GM10847 (cell line): ENCODE results near the gene ZNF562.

ENCODE experiments used
- POLR2A ChIP-seq: IDR thresholded peaks from 2 replicates; pipeline ENCODE4 v1.6.1; 2011; ENCODE audit not compliant: insufficient read length; ENCODE audit errors: extremely low read depth

ZNF562 gene

DNA sequence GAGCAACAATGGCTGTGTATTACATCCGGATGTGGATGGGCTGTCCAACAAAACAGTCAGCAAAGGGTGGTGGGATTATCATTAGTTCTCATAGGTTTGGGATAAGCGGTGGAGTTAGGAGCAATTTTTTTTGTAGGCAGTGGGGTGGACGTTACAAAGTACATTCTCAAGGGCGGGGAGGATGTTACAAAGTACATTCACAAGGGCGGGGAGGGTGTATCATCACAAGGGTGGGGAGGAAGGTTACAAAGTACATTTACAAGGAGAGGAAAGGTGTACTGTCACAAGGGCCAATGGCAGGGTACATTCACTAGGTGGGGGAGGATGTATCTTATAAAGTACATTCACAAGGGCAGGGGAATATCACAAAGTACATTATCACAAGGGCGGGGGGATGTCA lies 33.1 kb downstream of the ZNF562 start:
- no peak for TF ChIP-seq POLR2A

DNA sequence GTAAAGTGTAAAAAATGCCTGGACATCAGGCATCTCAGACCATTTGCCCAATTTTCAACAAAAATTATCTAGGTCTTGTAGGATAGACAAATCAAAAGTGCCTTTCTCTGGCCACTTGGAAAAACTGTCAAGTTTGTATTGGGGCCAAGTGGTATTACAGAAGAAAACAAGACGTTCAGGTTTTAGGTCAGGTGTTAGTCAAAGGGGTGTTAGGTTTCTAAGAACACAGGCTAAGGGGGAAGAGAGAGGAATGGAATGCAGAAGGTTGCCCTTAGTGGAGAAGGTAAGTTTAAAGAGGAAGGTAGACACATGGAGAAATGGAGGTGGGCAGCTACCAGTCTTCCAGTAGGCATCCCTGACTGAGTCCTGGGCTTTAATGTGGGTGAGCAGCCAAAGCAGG lies 33.9 kb downstream of the ZNF562 start:
- TF ChIP-seq POLR2A = no peak

DNA sequence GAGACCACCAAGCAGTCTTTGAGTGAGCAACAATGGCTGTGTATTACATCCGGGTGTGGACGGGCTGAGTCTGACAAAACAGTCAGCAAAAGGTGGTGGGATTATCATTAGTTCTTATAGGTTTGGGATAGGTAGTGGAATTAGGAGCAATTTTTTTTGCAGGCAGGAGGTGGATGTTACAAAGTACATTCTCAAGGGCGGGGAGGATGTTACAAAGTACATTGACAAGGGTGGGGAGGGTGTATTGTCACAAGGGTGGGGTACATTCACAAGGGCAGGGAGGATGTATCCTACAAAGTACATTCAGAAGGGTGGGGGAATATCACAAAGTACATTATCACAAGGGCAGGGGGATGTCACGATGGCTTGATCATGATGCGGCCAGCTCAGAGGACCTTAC lies 38.9 kb downstream of the ZNF562 start:
- no peak for TF ChIP-seq POLR2A

DNA sequence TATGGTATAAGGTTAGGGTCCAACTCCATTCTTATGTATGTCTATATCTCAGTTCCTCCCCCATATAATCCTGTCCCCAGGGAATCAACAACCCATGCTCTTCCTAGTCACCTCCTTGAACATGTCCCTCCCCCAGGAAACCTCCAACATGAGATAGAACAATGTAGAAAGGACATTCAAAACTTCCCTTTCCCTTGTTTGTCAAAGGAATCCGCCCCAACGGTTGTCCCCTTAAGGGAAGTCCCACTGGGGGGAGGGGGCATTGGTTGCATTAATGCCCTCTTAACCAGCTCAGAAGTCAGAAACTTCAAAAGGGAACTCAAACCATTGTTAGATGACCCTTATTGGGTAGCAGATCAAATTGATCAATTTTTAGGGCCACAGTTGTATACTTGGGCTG lies 47.0 kb downstream of the ZNF562 start:
- TF ChIP-seq POLR2A = no peak

DNA sequence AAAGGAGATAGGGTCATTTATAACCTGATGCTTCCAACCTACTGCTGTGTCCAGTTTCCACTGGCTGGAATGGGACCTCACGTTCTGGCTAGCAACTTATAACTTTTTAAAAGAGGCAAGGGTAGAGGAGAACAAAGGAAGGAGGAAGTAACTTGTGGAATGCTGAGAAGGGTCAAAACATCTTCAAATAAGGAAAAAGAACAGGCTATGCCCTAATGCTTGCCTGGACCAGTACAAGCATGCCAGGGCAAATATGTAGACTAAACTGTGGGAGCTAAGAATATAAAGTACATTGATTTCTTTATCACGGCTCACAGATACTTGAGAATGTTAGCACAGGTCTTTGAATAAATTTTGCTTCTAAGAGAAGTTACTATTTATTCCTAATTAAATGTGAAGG lies 52.4 kb downstream of the ZNF562 start:
- no peak for TF ChIP-seq POLR2A

- TF ChIP-seq POLR2A = peak; percentile 70
Measured at GRCh38 chr19:9621156-9622037, 53.5 kb downstream of the ZNF562 start, which contains the start of gene ZNF561. TSS of gene ZNF561 (minus strand) at chr19:9621232. CDS start at chr19:9619456, 1,776 bp downstream.

DNA sequence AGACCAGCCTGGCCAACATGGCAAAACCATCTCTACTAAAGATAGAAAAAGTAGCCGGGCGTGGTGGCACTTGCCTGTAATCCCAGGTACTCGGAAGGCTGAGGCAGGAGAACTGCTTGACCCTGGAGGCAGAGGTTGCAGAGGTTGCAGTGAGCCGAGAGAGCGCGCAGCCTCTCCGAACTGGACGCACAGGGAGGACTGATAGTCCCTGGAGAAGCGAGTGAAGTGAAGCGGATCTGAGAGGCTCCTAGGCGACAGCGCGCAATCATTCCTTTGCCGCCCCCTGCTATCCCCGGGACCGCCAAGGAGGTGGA lies 54.1 kb downstream of the ZNF562 start:
- no peak for TF ChIP-seq POLR2A

- TF ChIP-seq POLR2A = no peak
Measured at GRCh38 chr19:9615844-9616243, 59.1 kb downstream of the ZNF562 start.

- no peak for TF ChIP-seq POLR2A
Measured at GRCh38 chr19:9610484-9611113, 64.3 kb downstream of the ZNF562 start.

- TF ChIP-seq POLR2A = no peak
Measured at GRCh38 chr19:9608912-9609311, 66.0 kb downstream of the ZNF562 start.

DNA sequence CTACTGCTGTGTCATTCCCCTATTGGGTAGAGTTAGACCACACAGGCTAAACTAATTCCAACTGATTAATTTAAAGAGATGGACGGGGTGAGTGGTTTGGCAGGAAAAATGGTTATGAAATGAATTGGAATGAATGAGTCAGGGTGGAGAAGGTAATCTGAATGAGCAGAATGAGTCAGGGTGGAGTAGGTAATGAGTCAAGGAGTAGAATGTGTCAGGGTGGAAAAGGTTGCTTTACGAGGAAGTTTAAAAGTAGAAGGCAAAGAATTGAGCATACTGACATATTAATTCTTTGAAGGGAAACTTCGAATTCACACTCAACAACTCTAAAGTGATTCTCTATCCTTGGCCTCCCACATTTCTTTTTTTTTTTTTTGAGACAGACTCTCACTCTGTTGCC lies 77.9 kb downstream of the ZNF562 start:
- TF ChIP-seq POLR2A = no peak
